Endothelial cell of umbilical vein (primary cell): ENCODE data around the gene KAT6B. TPM values are rescaled to one million over a fixed set of nuclear protein-coding genes. Genes with fewer than 3 reads are reported as not detected.

ENCODE experiments used
- BruUV-seq: library from RNA; stranded (reverse); fragments of 400-500 nt; replicated peaks from 2 replicates; lab custom pipeline; 2021; lab: Mats Ljungman, UMichigan
- CTCF ChIA-PET: fragments of 300-600, 350-600 bp; sonication (Branson Sonifier 250); formaldehyde crosslinking; loops from one replicate; lab custom pipeline; 2021; ENCODE audit warnings: antibody characterized with exemption, inconsistent platforms; lab: Charles Lee
- POLR2A ChIA-PET: fragments of 300-600, 350-600 bp; sonication (Branson Sonifier 250); formaldehyde crosslinking; loops from one replicate; lab custom pipeline; 2021; ENCODE audit warnings: antibody characterized with exemption, inconsistent platforms; lab: Charles Lee
- DNase-seq: peaks from one replicate; pipeline ENCODE4 v3.0.0-alpha.2; 2011; ENCODE audit warnings: low read depth, low spot score
- FAIRE-seq: peaks from 2 replicates; lab custom pipeline; 2011; peaks lifted over from hg19 to GRCh38; lab: Jason Lieb, UNC
- H2AFZ ChIP-seq: 2 replicates; pipeline ENCODE4 v1.6.0; 2012; ENCODE audit warnings: low read depth, low read length, control low read depth, inconsistent platforms
- H3K27ac ChIP-seq: 2 replicates; pipeline ENCODE4 v1.5.1; 2011; ENCODE audit warnings: low read depth, mild to moderate bottlenecking, control low read depth, low read length, moderate library complexity; ENCODE audit not compliant: insufficient read depth
- H3K27me3 ChIP-seq, 2 experiments: 2 replicates each; pipeline versions ENCODE4 v1.6.0 to v1.6.1; 2011; ENCODE audit warnings: low read length in 2 of 2, mixed read lengths in 1 of 2; ENCODE audit not compliant: control insufficient read depth in 2 of 2, insufficient read depth in 2 of 2
- H3K36me3 ChIP-seq, 2 experiments: 2 replicates in 1 of 2; 3 replicates in 1 of 2; pipeline ENCODE4 v1.5.1; 2011; ENCODE audit warnings: low read length in 2 of 2, mild to moderate bottlenecking in 1 of 2, moderate library complexity in 1 of 2; ENCODE audit not compliant: control insufficient read depth in 2 of 2, insufficient read depth in 2 of 2; ENCODE audit errors: extremely low read depth in 1 of 2
- H3K4me1 ChIP-seq: 3 replicates; pipeline ENCODE4 v1.5.1; 2011; ENCODE audit warnings: mild to moderate bottlenecking, low read length; ENCODE audit not compliant: control insufficient read depth, insufficient read depth; ENCODE audit errors: extremely low read depth
- H3K4me2 ChIP-seq: 2 replicates; pipeline ENCODE4 v1.6.1; 2011; ENCODE audit warnings: low read length, control low read depth, mixed read lengths; ENCODE audit not compliant: insufficient read depth
- H3K4me3 ChIP-seq, 3 experiments: fragments of 200-600 bp in 1 of 3; sonication (generic), shearing (Covaris generic) in 1 of 3; replicated peaks in 1 of 3; 2 replicates each; pipeline ENCODE4 v1.5.1; 2011 to 2016; ENCODE audit warnings: control low read depth in 3 of 3, low read length in 3 of 3, mild to moderate bottlenecking in 2 of 3, inconsistent platforms in 1 of 3, low read depth in 1 of 3, moderate library complexity in 1 of 3; ENCODE audit not compliant: insufficient read depth in 1 of 3
- H3K79me2 ChIP-seq: 2 replicates; pipeline ENCODE4 v1.6.0; 2012; ENCODE audit warnings: low read length, inconsistent platforms; ENCODE audit not compliant: control insufficient read depth, insufficient read depth
- H3K9ac ChIP-seq: replicated peaks from 2 replicates; pipeline ENCODE3; 2011; ENCODE audit warnings: low read length, control low read depth; ENCODE audit not compliant: insufficient read depth; ENCODE audit errors: extremely low read depth
- H3K9me1 ChIP-seq: replicated peaks from 3 replicates; pipeline ENCODE4 v1.6.0; 2011; ENCODE audit warnings: mild to moderate bottlenecking, low read length; ENCODE audit not compliant: control insufficient read depth, insufficient read depth; ENCODE audit errors: extremely low read depth
- H3K9me3 ChIP-seq: replicated peaks from 2 replicates; pipeline ENCODE4 v1.5.1; 2012; ENCODE audit warnings: low read length, inconsistent platforms; ENCODE audit not compliant: control insufficient read depth, insufficient read depth
- H4K20me1 ChIP-seq: replicated peaks from 2 replicates; pipeline ENCODE3; 2011; ENCODE audit warnings: mild to moderate bottlenecking, low read length; ENCODE audit not compliant: control insufficient read depth, insufficient read depth; ENCODE audit errors: extremely low read depth
- EZH2 ChIP-seq: IDR thresholded peaks from 2 replicates; pipeline ENCODE4 v1.6.1; 2012; ENCODE audit warnings: borderline replicate concordance, low read depth, mild to moderate bottlenecking, moderate library complexity, low read length, inconsistent platforms; ENCODE audit not compliant: severe bottlenecking
- FOS ChIP-seq: IDR thresholded peaks from 2 replicates; pipeline ENCODE4 v1.6.1; 2011; ENCODE audit warnings: mild to moderate bottlenecking, low read length, moderate library complexity, borderline replicate concordance; ENCODE audit not compliant: insufficient read depth
- GATA2 ChIP-seq: IDR thresholded peaks from 2 replicates; pipeline ENCODE4 v1.7.0; 2011; ENCODE audit warnings: low read depth, mild to moderate bottlenecking, moderate library complexity, mixed read lengths, low read length; ENCODE audit not compliant: insufficient read length, insufficient read depth
- JUN ChIP-seq: IDR thresholded peaks from 2 replicates; pipeline ENCODE4 v1.6.1; 2011; ENCODE audit warnings: borderline replicate concordance, low read depth; ENCODE audit not compliant: insufficient read length, insufficient read depth
- MYC ChIP-seq: IDR thresholded peaks from one replicate; pipeline ENCODE4 v1.6.1; 2011; ENCODE audit warnings: mild to moderate bottlenecking, low read depth, low read length
- POLR2A ChIP-seq: IDR thresholded peaks from 2 replicates; pipeline ENCODE4 v1.6.1; 2012; ENCODE audit warnings: low read depth, mild to moderate bottlenecking, control low read depth, low read length
- POLR2AphosphoS5 ChIP-seq: IDR thresholded peaks from 2 replicates; pipeline ENCODE4 v1.6.1; 2012; ENCODE audit warnings: low read depth, mild to moderate bottlenecking, control low read depth, low read length, moderate library complexity; ENCODE audit not compliant: insufficient read depth
- dilution Hi-C: fragments of 300-500 bp; cut with MboI; formaldehyde crosslinking; loops from one replicate; pipeline ENCODE4 v1.15.0; 2019; ENCODE audit warnings: low sequenced_read_pairs; ENCODE audit not compliant: extremely low pct_ligation_motif_present
- intact Hi-C: fragments of 100-400 bp; cut with micrococcal nuclease; formaldehyde crosslinking; loops from one replicate; pipeline ENCODE4 v1.10.0; 2022
- polyA plus RNA-seq, 4 experiments: library from polyadenylated mRNA; depleted of rRNA in 3 of 4; stranded (reverse) in 3 of 4; unstranded in 1 of 4; fragments of >200 nt; gene quantifications; 2 replicates each; pipeline versions ENCODE4 v1.2.1 to v1.2.3, GENCODE V29; 2011 to 2012; ENCODE audit warnings: missing spikeins in 1 of 4
- total RNA-seq: library from RNA; stranded (reverse); gene quantifications from 2 replicates; pipeline ENCODE4 v1.2.3, GENCODE V29; 2021
- TF ChIP-seq, protein P1 (sequence below), 2 donors: IDR thresholded peaks; 1 replicate in 1 of 2; 2 replicates in 1 of 2; pipeline ENCODE4 v1.5.1; 2011; ENCODE audit warnings: low read length in 2 of 2, mild to moderate bottlenecking in 2 of 2, moderate library complexity in 2 of 2, control low read depth in 1 of 2, inconsistent platforms in 1 of 2, low read depth in 1 of 2; ENCODE audit not compliant: insufficient read depth in 1 of 2; ENCODE audit errors: extremely low read depth in 1 of 2
- TF ChIP-seq, protein P2 (sequence below): IDR thresholded peaks from 2 replicates; pipeline ENCODE4 v1.6.1; 2011; ENCODE audit not compliant: insufficient read depth, insufficient read length

Gene KAT6B
- total and polyA plus RNA-seq, 2 donors (not counting 3 experiments of a cell fraction or from before 2014, with no cell fraction given), result 4.5 to 17.0 TPM

DNA sequence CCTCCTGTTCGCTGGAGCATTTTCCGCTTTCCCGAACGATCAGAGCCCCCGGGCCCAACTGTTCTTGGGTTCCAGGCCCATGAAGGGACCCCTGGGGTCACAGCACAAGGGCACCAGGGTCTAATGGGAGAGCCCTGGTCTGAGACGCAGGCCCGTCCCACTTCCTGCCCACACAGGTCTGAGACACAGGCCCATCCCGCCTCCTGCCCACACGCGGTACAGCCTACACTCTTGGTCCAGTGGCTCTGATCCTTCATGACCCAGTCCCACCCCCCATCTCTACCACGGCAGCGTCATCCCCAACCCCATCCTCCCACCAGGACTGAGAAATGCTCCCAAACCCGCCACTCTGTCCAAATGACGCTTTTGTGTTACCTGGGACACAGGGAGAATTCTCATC, 246.3 kb downstream of the KAT6B start:
- no TSS peak for BruUV-seq
- CTCF ChIA-PET, result interaction anchor here (1.0 kb wide), 1 partner anchor 9 kb away, joined by 3 read pairs; no protein-coding TSS in a partner anchor

More for the DNA sequence above, 246.3 kb downstream of the KAT6B start:
- Histone ChIP-seq H2AFZ (no peak overlapping the region), H3K79me2 (no peaks in the 10 kb centered on the region), H3K4me1 (no peaks in the 10 kb centered on the region), H3K4me3 (no peak overlapping the region), H3K9ac (no peak overlapping the region), H3K27me3 (no peaks in the 10 kb centered on the region), H3K4me2 (no peak overlapping the region), H3K27ac (no peak overlapping the region), H4K20me1 (no peaks in the 10 kb centered on the region), H3K9me1 (no peaks in the 10 kb centered on the region), H3K36me3 (no peaks in the 10 kb centered on the region), H3K9me3 (no peaks in the 10 kb centered on the region)
- TF ChIP-seq EZH2, result no peak
- TF ChIP-seq GATA2, result no peak
- TF ChIP-seq JUN, result no peak
- no peak for TF ChIP-seq POLR2AphosphoS5
- TF ChIP-seq, protein P1, sequence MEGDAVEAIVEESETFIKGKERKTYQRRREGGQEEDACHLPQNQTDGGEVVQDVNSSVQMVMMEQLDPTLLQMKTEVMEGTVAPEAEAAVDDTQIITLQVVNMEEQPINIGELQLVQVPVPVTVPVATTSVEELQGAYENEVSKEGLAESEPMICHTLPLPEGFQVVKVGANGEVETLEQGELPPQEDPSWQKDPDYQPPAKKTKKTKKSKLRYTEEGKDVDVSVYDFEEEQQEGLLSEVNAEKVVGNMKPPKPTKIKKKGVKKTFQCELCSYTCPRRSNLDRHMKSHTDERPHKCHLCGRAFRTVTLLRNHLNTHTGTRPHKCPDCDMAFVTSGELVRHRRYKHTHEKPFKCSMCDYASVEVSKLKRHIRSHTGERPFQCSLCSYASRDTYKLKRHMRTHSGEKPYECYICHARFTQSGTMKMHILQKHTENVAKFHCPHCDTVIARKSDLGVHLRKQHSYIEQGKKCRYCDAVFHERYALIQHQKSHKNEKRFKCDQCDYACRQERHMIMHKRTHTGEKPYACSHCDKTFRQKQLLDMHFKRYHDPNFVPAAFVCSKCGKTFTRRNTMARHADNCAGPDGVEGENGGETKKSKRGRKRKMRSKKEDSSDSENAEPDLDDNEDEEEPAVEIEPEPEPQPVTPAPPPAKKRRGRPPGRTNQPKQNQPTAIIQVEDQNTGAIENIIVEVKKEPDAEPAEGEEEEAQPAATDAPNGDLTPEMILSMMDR (IDR thresholded peaks at IDR 0.05; ENCODE audit: extremely low read depth in 1 of 2, insufficient read depth in 1 of 2, low read depth in 1 of 2, low read length in 2 of 2), result no peak
- no peak for TF ChIP-seq POLR2A
- TF ChIP-seq, protein P2, sequence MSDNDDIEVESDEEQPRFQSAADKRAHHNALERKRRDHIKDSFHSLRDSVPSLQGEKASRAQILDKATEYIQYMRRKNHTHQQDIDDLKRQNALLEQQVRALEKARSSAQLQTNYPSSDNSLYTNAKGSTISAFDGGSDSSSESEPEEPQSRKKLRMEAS, result no peak
- no peak for TF ChIP-seq MYC
- TF ChIP-seq FOS, result no peak
- dilution Hi-C loops (no loop called here), intact Hi-C loops (no loop called here)
- FAIRE-seq, result no peak
- DNase-seq, result no peak
- POLR2A ChIA-PET, result no interaction called here
